IMR-90 (cell line): ENCODE data around the gene PLN. TPM values are rescaled to one million over a fixed set of nuclear protein-coding genes. Genes with fewer than 3 reads are reported as not detected.

ENCODE experiments used
- ATAC-seq: fragments of 200-7000 bp; cut with Tn5 transposase; 2 replicates; pipeline ENCODE4 v1.9.1; 2020; ENCODE audit warnings: low read depth, mild to moderate bottlenecking, moderate library complexity
- BruUV-seq: library from RNA; stranded (reverse); fragments of 400-500 nt; replicated peaks from 2 replicates; lab custom pipeline; 2021; lab: Mats Ljungman, UMichigan
- CTCF ChIA-PET: fragments of 300-600 bp; formaldehyde crosslinking; extraction: SDS; loops from one replicate; lab custom pipeline; 2021; ENCODE audit warnings: antibody characterized with exemption; lab: Yijun Ruan, JAX
- POLR2A ChIA-PET: fragments of 300-600 bp; sonication (Branson Sonifier 250); formaldehyde crosslinking; loops from one replicate; lab custom pipeline; 2022; ENCODE audit warnings: antibody characterized with exemption; ENCODE audit not compliant: unreplicated experiment; lab: Charles Lee
- DNase-seq: peaks from one replicate; pipeline ENCODE4 v3.0.0; 2013
- H2AFZ ChIP-seq: replicated peaks from 2 replicates; pipeline ENCODE3; 2013; ENCODE audit warnings: low read length, mild to moderate bottlenecking; ENCODE audit not compliant: poor library complexity
- H2AK5ac ChIP-seq: 2 replicates; pipeline ENCODE4 v1.6.1; 2013; ENCODE audit warnings: low read depth, low read length, inconsistent platforms
- H2AK9ac ChIP-seq: replicated peaks from 2 replicates; pipeline ENCODE3; 2013; ENCODE audit warnings: mild to moderate bottlenecking, low read depth, low read length, moderate library complexity; ENCODE audit not compliant: poor library complexity
- H2BK120ac ChIP-seq: 2 replicates; pipeline ENCODE4 v1.6.1; 2013; ENCODE audit warnings: low read depth, low read length, inconsistent platforms
- H2BK15ac ChIP-seq: 3 replicates; pipeline ENCODE4 v1.6.1; 2013; ENCODE audit warnings: low read depth, low read length, inconsistent platforms
- H2BK20ac ChIP-seq: 2 replicates; pipeline ENCODE4 v1.6.1; 2013; ENCODE audit warnings: low read depth, mild to moderate bottlenecking, inconsistent platforms, low read length, moderate library complexity
- H2BK5ac ChIP-seq: 2 replicates; pipeline ENCODE4 v1.6.1; 2013; ENCODE audit warnings: mild to moderate bottlenecking, low read depth, low read length, inconsistent platforms; ENCODE audit not compliant: poor library complexity, severe bottlenecking
- H3K14ac ChIP-seq: replicated peaks from 2 replicates; pipeline ENCODE4 v1.6.1; 2013; ENCODE audit warnings: low read depth, low read length, inconsistent platforms
- H3K18ac ChIP-seq: 2 replicates; pipeline ENCODE4 v1.6.1; 2013; ENCODE audit warnings: low read depth, low read length, control low read depth
- H3K23ac ChIP-seq: 2 replicates; pipeline ENCODE4 v1.6.1; 2013; ENCODE audit warnings: low read depth, low read length, inconsistent platforms
- H3K27ac ChIP-seq: 2 replicates; pipeline ENCODE4 v1.5.1; 2013; ENCODE audit warnings: mild to moderate bottlenecking, control low read depth, low read length; ENCODE audit not compliant: insufficient read depth
- H3K27me3 ChIP-seq: 2 replicates; pipeline ENCODE4 v1.6.1; 2013; ENCODE audit warnings: low read length; ENCODE audit not compliant: control insufficient read depth, insufficient read depth
- H3K36me3 ChIP-seq: 2 replicates; pipeline ENCODE4 v1.6.1; 2013; ENCODE audit warnings: low read length, mixed read lengths; ENCODE audit not compliant: control insufficient read depth, insufficient read depth
- H3K4ac ChIP-seq: 2 replicates; pipeline ENCODE4 v1.6.1; 2013; ENCODE audit warnings: low read depth, low read length, inconsistent platforms
- H3K4me1 ChIP-seq: 2 replicates; pipeline ENCODE4 v1.6.1; 2013; ENCODE audit warnings: low read length, mixed read lengths; ENCODE audit not compliant: control insufficient read depth, insufficient read depth
- H3K4me2 ChIP-seq: 2 replicates; pipeline ENCODE4 v1.6.1; 2013; ENCODE audit warnings: low read depth, mild to moderate bottlenecking, control low read depth, low read length, moderate library complexity
- H3K4me3 ChIP-seq: 2 replicates; pipeline ENCODE4 v1.5.1; 2013; ENCODE audit warnings: low read depth, mild to moderate bottlenecking, control low read depth, low read length, moderate library complexity; ENCODE audit not compliant: insufficient read depth
- H3K56ac ChIP-seq: 2 replicates; pipeline ENCODE4 v1.6.1; 2013; ENCODE audit warnings: low read length, inconsistent platforms; ENCODE audit not compliant: insufficient read depth; ENCODE audit errors: extremely low read depth
- H3K79me1 ChIP-seq, 2 experiments: 2 replicates each; pipeline ENCODE4 v1.6.1; 2013; ENCODE audit warnings: low read length in 2 of 2, inconsistent platforms in 1 of 2, low read depth in 1 of 2
- H3K9ac ChIP-seq: 2 replicates; pipeline ENCODE4 v1.6.1; 2013; ENCODE audit warnings: low read depth, low read length, control low read depth
- H3K9me1 ChIP-seq: 2 replicates; pipeline ENCODE4 v1.6.1; 2013; ENCODE audit warnings: low read length, inconsistent platforms; ENCODE audit not compliant: insufficient read depth
- H3K9me3 ChIP-seq: 2 replicates; pipeline ENCODE4 v1.6.1; 2013; ENCODE audit warnings: low read length; ENCODE audit not compliant: control insufficient read depth, insufficient read depth
- H4K20me1 ChIP-seq: 2 replicates; pipeline ENCODE4 v1.6.1; 2013; ENCODE audit warnings: low read length, inconsistent platforms; ENCODE audit not compliant: insufficient read depth
- H4K5ac ChIP-seq: 2 replicates; pipeline ENCODE4 v1.6.1; 2013; ENCODE audit warnings: mild to moderate bottlenecking, low read depth, low read length, control low read depth
- H4K8ac ChIP-seq, 2 experiments: 2 replicates each; pipeline ENCODE4 v1.6.1; 2013; ENCODE audit warnings: low read depth in 2 of 2, low read length in 2 of 2, control low read depth in 1 of 2, inconsistent platforms in 1 of 2
- H4K91ac ChIP-seq: 2 replicates; pipeline ENCODE4 v1.6.1; 2013; ENCODE audit warnings: low read depth, low read length, inconsistent platforms; ENCODE audit not compliant: insufficient read depth
- BHLHE40 ChIP-seq: fragments of 150-350 bp; IDR thresholded peaks from 2 replicates; pipeline ENCODE4 v1.6.1; 2016; ENCODE audit warnings: mild to moderate bottlenecking, low read depth, low read length
- RFX5 ChIP-seq: IDR thresholded peaks from 2 replicates; pipeline ENCODE4 v1.8.0; 2012; ENCODE audit warnings: low read depth, mild to moderate bottlenecking, low read length, moderate library complexity
- SMC3 ChIP-seq: fragments of 150-350 bp; IDR thresholded peaks from 2 replicates; pipeline ENCODE4 v1.6.1; 2016; ENCODE audit warnings: low read depth, mild to moderate bottlenecking, antibody characterized with exemption, low read length, moderate library complexity
- WGBS, 2 experiments: methylation state at CpG; one replicate each; pipeline versions ENCODE4 v1.1.5 to v1.1.7; 2013; ENCODE audit warnings: missing lambda C conversion rate in 2 of 2; ENCODE audit not compliant: insufficient read length in 1 of 2; ENCODE audit errors: extremely low coverage in 2 of 2; 5-methylcytosine and 5-hydroxymethylcytosine counted together
- dilution Hi-C: fragments of 300-500 bp; cut with HindIII; formaldehyde crosslinking; loops from one replicate; pipeline ENCODE4 v1.14.3; 2018; ENCODE audit warnings: low sequenced_read_pairs; ENCODE audit not compliant: unreplicated experiment
- in situ Hi-C: fragments of 300-500 bp; cut with MboI; formaldehyde crosslinking; loops from 3 replicates; pipeline ENCODE4 v1.14.3; 2019; ENCODE audit warnings: low sequenced_read_pairs, inconsistent platforms, mixed read lengths
- intact Hi-C: fragments of 100-400 bp; cut with micrococcal nuclease; formaldehyde crosslinking; loops from 2 replicates; pipeline ENCODE4 v1.10.0; 2022
- polyA plus RNA-seq, 3 experiments: library from polyadenylated mRNA; depleted of rRNA; stranded (reverse); fragments of >200 nt; gene quantifications; 2 replicates each; pipeline ENCODE4 v1.2.3, GENCODE V29; 2012; ENCODE audit warnings: low replicate concordance in 1 of 3
- total RNA-seq: library from RNA; depleted of rRNA; stranded (reverse); fragments of >200 nt; gene quantifications from 2 replicates; pipeline ENCODE4 v1.2.3, GENCODE V29; 2012

Gene PLN
- total and polyA plus RNA-seq, 2 of the 4 experiments (the other 2 are of a cell fraction) = under 0.01 TPM; not detected in 1

DNA sequence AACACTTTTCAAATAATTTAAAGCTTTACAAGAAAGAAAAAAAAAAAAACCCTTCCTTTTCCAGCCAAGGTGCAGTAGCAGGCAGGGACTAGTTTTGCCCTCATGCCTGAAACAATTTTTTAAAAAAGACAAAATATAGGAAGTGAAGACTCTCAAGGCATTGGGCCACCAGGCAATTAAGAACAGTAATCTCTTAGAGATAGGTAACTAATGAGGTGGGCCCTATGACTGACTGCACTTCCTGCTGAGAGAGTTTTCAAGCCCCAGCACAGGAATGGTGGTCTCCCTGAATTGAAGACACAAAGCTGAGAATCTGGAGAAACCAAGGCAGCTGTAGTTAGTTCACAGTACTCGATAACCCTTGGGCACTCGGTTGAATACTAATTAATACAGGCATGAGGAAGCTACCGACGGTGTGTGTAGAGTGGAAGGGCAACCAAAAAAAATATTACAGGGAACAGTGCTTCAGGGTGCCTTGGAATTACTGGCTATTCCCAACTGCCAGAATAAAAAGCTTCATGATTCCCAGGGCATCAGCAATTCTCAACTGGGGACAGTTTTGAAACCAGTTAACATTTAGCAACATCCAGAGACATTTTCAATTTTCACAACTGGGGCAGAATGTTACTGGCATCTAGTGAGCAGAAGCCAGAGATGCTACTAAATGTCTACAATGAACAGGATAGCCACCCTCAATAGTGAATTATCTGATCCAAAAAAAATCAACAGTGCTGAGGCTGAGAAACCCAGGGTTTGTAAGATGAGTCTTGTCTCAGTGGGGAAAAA is 36.0 kb upstream of the PLN start:
- no CpG with 5 or more reads among the region's 4 CpGs for WGBS, 2 experiments
- H3K79me1 ChIP-seq = peaks cover 7 to 10% of the 10 kb centered on the region in 2 experiments; a peak in 2 of 4 replicates
- H2BK15ac ChIP-seq = no peak overlapping the region
- BruUV-seq = no TSS peak
- ATAC-seq (no peak), DNase-seq (no peak)
- no peak overlapping the region for H3K18ac ChIP-seq
- H3K23ac ChIP-seq = no peak overlapping the region
- H3K56ac ChIP-seq = no peak overlapping the region
- H4K5ac ChIP-seq = no peak overlapping the region
- TF ChIP-seq RFX5 = no peak
- no peak for TF ChIP-seq BHLHE40
- no peak for TF ChIP-seq SMC3
- no peaks in the 10 kb centered on the region; the same call in 1 of the 2 replicates for H3K9me1 ChIP-seq
- H4K20me1 ChIP-seq = no peaks in the 10 kb centered on the region
- no peak overlapping the region for H4K8ac ChIP-seq
- intact Hi-C loops = loop anchor here (5.0 kb wide), 1 partner anchor 290 kb away; no protein-coding TSS in a partner anchor
- no peak overlapping the region for H2AK9ac ChIP-seq
- no peaks in the 10 kb centered on the region for H3K36me3 ChIP-seq
- dilution Hi-C loops = no loop called here
- H3K27ac ChIP-seq = no peak overlapping the region
- no peaks in the 10 kb centered on the region for H3K27me3 ChIP-seq
- ChIA-PET CTCF (interaction anchor here (1.0 to 2.2 kb wide), 3 partner anchors 226 to 289 kb away, joined by 3 to 8 read pairs (median 4); no protein-coding TSS in a partner anchor), POLR2A (interaction anchor here (0.7 kb wide), 1 partner anchor 155 kb away, joined by 3 read pairs; no protein-coding TSS in a partner anchor)
- no peak overlapping the region for H4K91ac ChIP-seq
- H2BK5ac ChIP-seq = no peak overlapping the region
- H3K14ac ChIP-seq = no peak overlapping the region
- in situ Hi-C loops = no loop called here
- no peak overlapping the region for H3K4me3 ChIP-seq
- H3K9ac ChIP-seq = no peak overlapping the region
- H2AK5ac ChIP-seq = no peak overlapping the region
- no peaks in the 10 kb centered on the region for H3K4me1 ChIP-seq
- no peak overlapping the region for H3K4ac ChIP-seq
- H3K9me3 ChIP-seq = no peaks in the 10 kb centered on the region
- H3K4me2 ChIP-seq = no peak overlapping the region
- H2BK20ac ChIP-seq = no peak overlapping the region
- H2AFZ ChIP-seq = no peak overlapping the region
- H2BK120ac ChIP-seq = no peak overlapping the region
